Caco-2 (cell line): Measurements from ENCODE around the gene KRT77. TPM values are rescaled to one million over a fixed set of nuclear protein-coding genes. Genes with fewer than 3 reads are reported as not detected.

Source experiments
- BruUV-seq: library from RNA; stranded (reverse); fragments of 400-500 nt; replicated peaks from 2 replicates; lab custom pipeline; 2021; lab: Mats Ljungman, UMichigan
- CTCF ChIA-PET: fragments of 300-600 bp; sonication (Branson Sonifier 250); formaldehyde crosslinking; loops from one replicate; lab custom pipeline; 2022; ENCODE audit warnings: antibody characterized with exemption; lab: Charles Lee
- POLR2A ChIA-PET: fragments of 300-600 bp; sonication (Branson Sonifier 250); formaldehyde crosslinking; loops from one replicate; lab custom pipeline; 2022; ENCODE audit warnings: antibody characterized with exemption; lab: Charles Lee
- DNase-seq, 2 experiments: peaks; one replicate each; pipeline versions ENCODE4 v3.0.0 to v3.0.0-alpha.2; 2020 to 2022
- H3K27me3 ChIP-seq: replicated peaks from 2 replicates; pipeline ENCODE4 v1.6.0; 2011; ENCODE audit warnings: low read length; ENCODE audit not compliant: control insufficient read depth, insufficient read depth
- H3K36me3 ChIP-seq: 2 replicates; pipeline ENCODE4 v1.5.1; 2011; ENCODE audit warnings: low read length; ENCODE audit not compliant: control insufficient read depth, insufficient read depth
- H3K4me1 ChIP-seq: fragments of 250-450 bp; sonication (Bioruptor Pico); 2 replicates; pipeline ENCODE4 v1.5.1; 2020; ENCODE audit warnings: mild to moderate bottlenecking
- H3K4me3 ChIP-seq: 2 replicates; pipeline ENCODE4 v1.5.1; 2011; ENCODE audit warnings: low read depth, mild to moderate bottlenecking, control low read depth, low read length
- H3K9me3 ChIP-seq: fragments of 250-450 bp; sonication (Bioruptor Pico); 2 replicates; pipeline ENCODE4 v1.5.1; 2020; ENCODE audit warnings: mild to moderate bottlenecking, moderate library complexity
- H3K27ac Mint-ChIP-seq: one replicate; pipeline ENCODE4 v1.8.0; 2022; ENCODE audit warnings: mixed read lengths; ENCODE audit not compliant: unreplicated experiment
- H3K27me3 Mint-ChIP-seq: one replicate; pipeline ENCODE4 v1.8.0; 2022; ENCODE audit warnings: mixed read lengths; ENCODE audit not compliant: insufficient read depth, unreplicated experiment
- H3K36me3 Mint-ChIP-seq: one replicate; pipeline ENCODE4 v1.8.0; 2022; ENCODE audit warnings: mild to moderate bottlenecking, mixed read lengths; ENCODE audit not compliant: insufficient read depth, unreplicated experiment
- H3K4me1 Mint-ChIP-seq: one replicate; pipeline ENCODE4 v1.8.0; 2022; ENCODE audit warnings: low read depth, mixed read lengths; ENCODE audit not compliant: unreplicated experiment
- H3K4me3 Mint-ChIP-seq: one replicate; pipeline ENCODE4 v1.8.0; 2022; ENCODE audit warnings: mild to moderate bottlenecking, moderate library complexity, mixed read lengths; ENCODE audit not compliant: unreplicated experiment
- H3K9me3 Mint-ChIP-seq: one replicate; pipeline ENCODE4 v1.8.0; 2022; ENCODE audit warnings: mixed read lengths; ENCODE audit not compliant: unreplicated experiment
- intact Hi-C: fragments of 100-400 bp; cut with micrococcal nuclease; formaldehyde crosslinking; loops from one replicate; pipeline ENCODE4 v1.10.0; 2022; ENCODE audit not compliant: unreplicated experiment
- total RNA-seq: library from RNA; stranded (reverse); gene quantifications from 2 replicates; pipeline ENCODE4 v1.2.3, GENCODE V29; 2022
- TF ChIP-seq, protein P1 (sequence below), 2 experiments: fragments of 200-600 bp in 1 of 2; IDR thresholded peaks; 1 replicate in 1 of 2; 2 replicates in 1 of 2; pipeline versions ENCODE4 v1.5.1 to v1.8.0; 2011 to 2022; ENCODE audit warnings: antibody characterized with exemption in 1 of 2, control low read depth in 1 of 2, inconsistent platforms in 1 of 2, low read depth in 1 of 2, low read length in 1 of 2, mild to moderate bottlenecking in 1 of 2, moderate library complexity in 1 of 2; ENCODE audit not compliant: insufficient read depth in 1 of 2, severe bottlenecking in 1 of 2, unreplicated experiment in 1 of 2

The KRT77 gene
- total RNA-seq, 1 experiment from 2014 or later, result not detected

DNA sequence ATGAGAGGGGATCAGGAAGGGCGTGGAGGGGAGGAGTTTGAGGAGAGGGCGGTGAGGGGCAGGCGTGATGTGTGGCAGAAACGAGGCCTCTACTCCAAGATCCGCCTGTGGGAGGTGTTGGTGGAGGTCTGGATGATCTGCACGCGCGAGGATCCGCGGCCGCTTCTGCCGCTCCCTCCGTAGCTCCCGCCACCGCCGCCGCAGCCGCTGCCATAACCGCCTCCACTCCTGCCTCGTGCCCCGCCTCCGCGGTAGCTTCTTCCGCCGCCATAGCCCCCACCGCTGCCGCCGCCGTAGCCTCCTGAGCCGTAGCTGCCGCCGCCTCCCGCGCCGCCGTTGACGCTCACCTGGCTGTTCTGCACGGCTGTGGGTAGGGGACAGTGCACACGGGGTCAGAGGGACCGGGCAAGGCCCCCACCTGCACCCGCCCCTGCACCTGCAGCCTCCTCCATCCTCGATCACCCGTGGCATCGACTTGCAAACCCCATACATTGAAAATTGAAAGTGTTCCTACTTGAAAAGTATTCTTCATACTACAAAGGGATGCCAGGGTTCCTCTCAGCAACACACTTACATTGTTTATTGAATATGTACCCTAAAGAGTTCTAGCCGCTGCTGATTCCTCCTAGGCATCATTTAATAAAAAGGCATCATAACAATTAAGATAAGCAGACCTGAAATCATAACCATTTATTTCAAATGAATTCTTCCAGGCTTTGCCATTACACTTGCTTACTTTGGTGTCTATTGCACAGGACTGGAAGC lies 12.1 kb downstream of the KRT77 start:
- Histone ChIP-seq H3K27me3 (no peaks in the 10 kb centered on the region; the same call in 1 of the 2 replicates), H3K9me3 (no peaks in the 10 kb centered on the region), H3K36me3 (no peaks in the 10 kb centered on the region), H3K4me3 (peak overlapping the region; percentile 36), H3K4me1 (no peaks in the 10 kb centered on the region)
- intact Hi-C loops, result no loop called here
- Mint-ChIP-seq H3K9me3 (no peaks in the 10 kb centered on the region), H3K27ac (no peak overlapping the region), H3K36me3 (no peaks in the 10 kb centered on the region), H3K27me3 (peaks cover 19% of the 10 kb centered on the region), H3K4me1 (no peaks in the 10 kb centered on the region), H3K4me3 (peak overlapping the region; percentile 65)
- DNase-seq, result peak in 1 of 2 experiments; percentile 28
- no TSS peak for BruUV-seq
- POLR2A ChIA-PET, result no interaction called here
- CTCF ChIA-PET, result interaction anchor here (0.9 to 1.0 kb wide), 2 partner anchors 174 to 189 kb away, joined by 3 to 6 read pairs; no protein-coding TSS in a partner anchor
- TF ChIP-seq, protein P1, sequence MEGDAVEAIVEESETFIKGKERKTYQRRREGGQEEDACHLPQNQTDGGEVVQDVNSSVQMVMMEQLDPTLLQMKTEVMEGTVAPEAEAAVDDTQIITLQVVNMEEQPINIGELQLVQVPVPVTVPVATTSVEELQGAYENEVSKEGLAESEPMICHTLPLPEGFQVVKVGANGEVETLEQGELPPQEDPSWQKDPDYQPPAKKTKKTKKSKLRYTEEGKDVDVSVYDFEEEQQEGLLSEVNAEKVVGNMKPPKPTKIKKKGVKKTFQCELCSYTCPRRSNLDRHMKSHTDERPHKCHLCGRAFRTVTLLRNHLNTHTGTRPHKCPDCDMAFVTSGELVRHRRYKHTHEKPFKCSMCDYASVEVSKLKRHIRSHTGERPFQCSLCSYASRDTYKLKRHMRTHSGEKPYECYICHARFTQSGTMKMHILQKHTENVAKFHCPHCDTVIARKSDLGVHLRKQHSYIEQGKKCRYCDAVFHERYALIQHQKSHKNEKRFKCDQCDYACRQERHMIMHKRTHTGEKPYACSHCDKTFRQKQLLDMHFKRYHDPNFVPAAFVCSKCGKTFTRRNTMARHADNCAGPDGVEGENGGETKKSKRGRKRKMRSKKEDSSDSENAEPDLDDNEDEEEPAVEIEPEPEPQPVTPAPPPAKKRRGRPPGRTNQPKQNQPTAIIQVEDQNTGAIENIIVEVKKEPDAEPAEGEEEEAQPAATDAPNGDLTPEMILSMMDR (IDR thresholded peaks at IDR 0.05; ENCODE audit: insufficient read depth in 1 of 2, low read depth in 1 of 2, low read length in 1 of 2, severe bottlenecking in 1 of 2, unreplicated experiment in 1 of 2), result no peak

DNA sequence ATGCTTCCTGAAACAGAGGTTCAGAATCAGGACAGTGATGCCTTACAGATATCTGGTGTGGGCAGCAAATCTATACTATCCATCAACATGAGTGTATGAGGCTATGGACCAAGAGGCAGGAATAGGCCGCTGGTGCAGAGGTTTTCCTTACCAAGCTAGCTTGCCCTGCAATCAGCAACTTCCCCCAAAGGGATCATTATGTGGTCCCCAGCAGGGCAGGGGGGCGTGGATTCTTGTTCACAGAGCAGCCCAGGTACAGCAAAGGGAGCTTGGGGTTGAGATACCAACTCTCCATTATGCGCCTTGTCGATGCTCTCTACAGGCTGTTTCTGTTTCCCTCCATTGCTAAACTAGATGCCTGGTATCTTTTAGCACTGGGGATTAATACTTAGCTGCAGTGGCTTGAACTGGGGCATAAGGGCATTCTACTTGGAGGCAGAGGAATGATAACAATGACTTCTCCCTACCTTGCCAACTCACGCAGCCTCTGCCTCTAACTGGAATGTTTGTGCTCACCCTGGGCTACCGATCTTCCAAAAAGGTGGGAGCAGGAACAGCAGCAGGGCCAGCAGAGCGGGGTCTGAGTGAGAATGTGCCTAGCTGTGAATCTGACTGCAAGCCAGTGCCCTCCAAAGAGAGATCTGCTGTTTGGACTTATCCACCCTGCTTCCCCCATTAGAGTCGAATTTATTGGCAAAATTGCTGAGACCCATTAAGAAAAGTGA lies 12.8 kb downstream of the KRT77 start:
- Mint-ChIP-seq H3K36me3 (no peaks in the 10 kb centered on the region), H3K27ac (no peak overlapping the region), H3K4me3 (peak overlapping the region; percentile 65), H3K4me1 (no peaks in the 10 kb centered on the region), H3K27me3 (peaks cover 17% of the 10 kb centered on the region), H3K9me3 (no peaks in the 10 kb centered on the region)
- Histone ChIP-seq H3K36me3 (no peaks in the 10 kb centered on the region), H3K4me3 (peak overlapping the region; percentile 36), H3K27me3 (no peaks in the 10 kb centered on the region; the same call in 1 of the 2 replicates), H3K4me1 (no peaks in the 10 kb centered on the region), H3K9me3 (no peaks in the 10 kb centered on the region)
- intact Hi-C loops, result no loop called here
- no peak for DNase-seq
- ChIA-PET POLR2A (interaction anchor here (0.6 kb wide), 1 partner anchor 210 kb away, joined by 3 read pairs; no protein-coding TSS in a partner anchor), CTCF (interaction anchor here (0.9 to 1.0 kb wide), 2 partner anchors 175 to 189 kb away, joined by 3 to 6 read pairs; no protein-coding TSS in a partner anchor)
- TF ChIP-seq, protein P1 (IDR thresholded peaks at IDR 0.05; ENCODE audit: insufficient read depth in 1 of 2, low read depth in 1 of 2, low read length in 1 of 2, severe bottlenecking in 1 of 2, unreplicated experiment in 1 of 2), result no peak
- BruUV-seq, result no TSS peak

DNA sequence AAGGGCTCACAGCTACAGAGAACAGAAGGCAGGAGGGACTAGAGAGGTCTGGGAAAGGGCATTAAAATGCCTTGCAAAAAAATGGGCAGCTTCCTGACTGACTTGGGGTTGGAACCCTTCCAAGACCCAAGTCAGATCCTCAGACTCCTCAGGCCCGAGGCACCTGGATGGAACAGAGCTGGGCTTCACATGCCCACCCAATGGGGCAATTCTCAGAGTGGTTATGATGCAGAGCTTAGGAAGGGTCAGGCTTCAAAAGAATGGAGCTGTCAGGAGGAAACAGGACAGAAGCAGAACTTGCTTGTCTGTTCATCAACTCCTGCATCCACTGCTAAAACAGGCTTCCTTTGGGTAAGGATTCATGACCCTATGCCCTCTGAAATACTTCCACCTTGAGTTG lies 13.4 kb downstream of the KRT77 start:
- no peaks in the 10 kb centered on the region for H3K36me3 ChIP-seq
- no peaks in the 10 kb centered on the region; the same call in 1 of the 2 replicates for H3K27me3 ChIP-seq
- intact Hi-C loops, result no loop called here
- ChIA-PET CTCF (no interaction called here), POLR2A (interaction anchor here (0.5 kb wide), 1 partner anchor 305 kb away, joined by 4 read pairs; no protein-coding TSS in a partner anchor)
- no TSS peak for BruUV-seq
- H3K9me3 Mint-ChIP-seq, result no peaks in the 10 kb centered on the region
- no peaks in the 10 kb centered on the region for H3K9me3 ChIP-seq
- no peaks in the 10 kb centered on the region for H3K36me3 Mint-ChIP-seq
- no peak overlapping the region for H3K4me3 ChIP-seq
- no peaks in the 10 kb centered on the region for H3K4me1 Mint-ChIP-seq
- H3K4me3 Mint-ChIP-seq, result no peak overlapping the region
- no peaks in the 10 kb centered on the region for H3K4me1 ChIP-seq
- no peak for DNase-seq
- TF ChIP-seq, protein P1 (IDR thresholded peaks at IDR 0.05; ENCODE audit: insufficient read depth in 1 of 2, low read depth in 1 of 2, low read length in 1 of 2, severe bottlenecking in 1 of 2, unreplicated experiment in 1 of 2), result no peak
- no peak overlapping the region for H3K27ac Mint-ChIP-seq
- peaks cover 17% of the 10 kb centered on the region for H3K27me3 Mint-ChIP-seq
